H1 (cell line): ENCODE data around the gene GALNTL6. TPM values are rescaled to one million over a fixed set of nuclear protein-coding genes. Genes with fewer than 3 reads are reported as not detected.

Experiments
- CTCF ChIA-PET: fragments of 300-600 bp; sonication (Branson Sonifier 250); formaldehyde crosslinking; loops from one replicate; lab custom pipeline; 2021; ENCODE audit not compliant: partially characterized antibody; lab: Charles Lee
- POLR2A ChIA-PET: fragments of 300-600 bp; sonication (Branson Sonifier 250); formaldehyde crosslinking; loops from one replicate; lab custom pipeline; 2021; ENCODE audit warnings: inconsistent platforms; ENCODE audit not compliant: partially characterized antibody; lab: Charles Lee
- DNase-seq, 2 experiments: peaks; one replicate each; pipeline versions ENCODE4 v3.0.0 to v3.0.0-alpha.2; 2010 to 2022; ENCODE audit warnings: low spot score in 2 of 2, low read depth in 1 of 2, mixed read lengths in 1 of 2
- FAIRE-seq: peaks from 2 replicates; lab custom pipeline; 2011; peaks lifted over from hg19 to GRCh38; lab: Jason Lieb, UNC
- H2AFZ ChIP-seq: 2 replicates; pipeline ENCODE4 v1.8.1; 2012; ENCODE audit warnings: low read length, inconsistent platforms
- H2AK5ac ChIP-seq: 2 replicates; pipeline ENCODE4 v1.6.1; 2013; ENCODE audit warnings: low read depth, low read length
- H2BK120ac ChIP-seq: replicated peaks from 2 replicates; pipeline ENCODE3; 2013; ENCODE audit warnings: low read depth, low read length, inconsistent platforms
- H2BK12ac ChIP-seq: 2 replicates; pipeline ENCODE4 v1.6.1; 2013; ENCODE audit warnings: low read depth, low read length
- H2BK15ac ChIP-seq: 2 replicates; pipeline ENCODE4 v1.6.1; 2013; ENCODE audit warnings: low read length
- H2BK20ac ChIP-seq: 2 replicates; pipeline ENCODE4 v1.6.1; 2013; ENCODE audit warnings: low read length
- H2BK5ac ChIP-seq: 2 replicates; pipeline ENCODE4 v1.6.1; 2013; ENCODE audit warnings: low read depth, low read length
- H3K14ac ChIP-seq: 2 replicates; pipeline ENCODE4 v1.6.1; 2013; ENCODE audit warnings: inconsistent platforms; ENCODE audit not compliant: insufficient read length
- H3K18ac ChIP-seq: 2 replicates; pipeline ENCODE4 v1.6.1; 2013; ENCODE audit warnings: low read length; ENCODE audit errors: extremely low read depth
- H3K23ac ChIP-seq: 2 replicates; pipeline ENCODE4 v1.6.1; 2013; ENCODE audit warnings: inconsistent platforms; ENCODE audit not compliant: insufficient read length
- H3K23me2 ChIP-seq: 2 replicates; pipeline ENCODE4 v1.6.1; 2013; ENCODE audit warnings: low read depth, low read length
- H3K27ac ChIP-seq: 2 replicates; pipeline ENCODE4 v1.6.1; 2011; ENCODE audit warnings: low read depth, low read length, inconsistent platforms
- H3K27me3 ChIP-seq, 4 experiments: replicated peaks in 1 of 4; 1 replicate in 1 of 4; 2 replicates in 3 of 4; pipeline versions ENCODE4 v1.6.1 to v1.8.1; 2011 to 2013; ENCODE audit warnings: low read length in 3 of 4, mild to moderate bottlenecking in 3 of 4, inconsistent platforms in 2 of 4, mixed read lengths in 2 of 4, moderate library complexity in 1 of 4; ENCODE audit not compliant: control insufficient read depth in 3 of 4, insufficient read depth in 3 of 4; ENCODE audit errors: extremely low read depth in 1 of 4
- H3K36me3 ChIP-seq, 4 experiments: 2 replicates each; pipeline versions ENCODE4 v1.6.1 to v1.8.1; 2011 to 2013; ENCODE audit warnings: mild to moderate bottlenecking in 4 of 4, low read length in 3 of 4, moderate library complexity in 2 of 4, control low read depth in 1 of 4, inconsistent platforms in 1 of 4; ENCODE audit not compliant: insufficient read depth in 4 of 4, control insufficient read depth in 2 of 4
- H3K4ac ChIP-seq: replicated peaks from 2 replicates; pipeline ENCODE3; 2013; ENCODE audit warnings: low read length, low read depth, mixed read lengths, inconsistent platforms; ENCODE audit not compliant: insufficient read length
- H3K4me1 ChIP-seq, 4 experiments: replicated peaks in 1 of 4; 1 replicate in 1 of 4; 2 replicates in 3 of 4; pipeline versions ENCODE4 v1.6.1 to v1.8.1; 2011 to 2013; ENCODE audit warnings: low read length in 3 of 4, inconsistent platforms in 2 of 4, mixed read lengths in 1 of 4; ENCODE audit not compliant: insufficient read depth in 4 of 4, control insufficient read depth in 3 of 4
- H3K4me2 ChIP-seq, 2 experiments: 2 replicates each; pipeline versions ENCODE4 v1.6.1 to v1.8.1; 2011 to 2013; ENCODE audit warnings: low read depth in 2 of 2, low read length in 2 of 2, control low read depth in 1 of 2, inconsistent platforms in 1 of 2, mild to moderate bottlenecking in 1 of 2; ENCODE audit not compliant: insufficient read depth in 1 of 2
- H3K4me3 ChIP-seq, 4 experiments: fragments of 200-600, 300-600 bp in 1 of 4; sonication (generic), shearing (Covaris generic), sonication (Bioruptor Twin) in 1 of 4; 2 replicates each; pipeline versions ENCODE4 v1.5.1 to v1.8.1; 2011 to 2016; ENCODE audit warnings: low read length in 4 of 4, low read depth in 3 of 4, control low read depth in 2 of 4, inconsistent platforms in 2 of 4, mild to moderate bottlenecking in 2 of 4, mixed read lengths in 1 of 4, moderate library complexity in 1 of 4; ENCODE audit not compliant: insufficient read depth in 2 of 4; ENCODE audit errors: extremely low read depth in 1 of 4
- H3K56ac ChIP-seq: replicated peaks from 2 replicates; pipeline ENCODE3; 2013; ENCODE audit warnings: low read depth, mild to moderate bottlenecking, mixed read lengths, low read length, inconsistent platforms; ENCODE audit not compliant: insufficient read length
- H3K79me1 ChIP-seq: 2 replicates; pipeline ENCODE4 v1.6.1; 2013; ENCODE audit warnings: low read depth, low read length, control low read depth
- H3K79me2 ChIP-seq, 2 experiments: 2 replicates each; pipeline versions ENCODE4 v1.6.1 to v1.8.1; 2012 to 2013; ENCODE audit warnings: low read length in 2 of 2, mild to moderate bottlenecking in 2 of 2, inconsistent platforms in 1 of 2; ENCODE audit not compliant: insufficient read depth in 2 of 2, control insufficient read depth in 1 of 2
- H3K9ac ChIP-seq, 4 experiments: replicated peaks in 1 of 4; 1 replicate in 1 of 4; 2 replicates in 3 of 4; pipeline versions ENCODE4 v1.6.1 to v1.8.1; 2011 to 2013; ENCODE audit warnings: low read depth in 3 of 4, low read length in 3 of 4, control low read depth in 2 of 4, mild to moderate bottlenecking in 2 of 4, moderate library complexity in 2 of 4, inconsistent platforms in 1 of 4; ENCODE audit errors: extremely low read depth in 1 of 4
- H3K9me3 ChIP-seq, 2 experiments: 2 replicates each; pipeline versions ENCODE4 v1.6.1 to v1.8.1; 2012 to 2013; ENCODE audit warnings: mild to moderate bottlenecking in 2 of 2, moderate library complexity in 2 of 2, control low read depth in 1 of 2, inconsistent platforms in 1 of 2, low read depth in 1 of 2, low read length in 1 of 2, mixed read lengths in 1 of 2; ENCODE audit not compliant: insufficient read depth in 2 of 2
- H4K20me1 ChIP-seq, 2 experiments: replicated peaks in 1 of 2; 2 replicates each; pipeline versions ENCODE3 to v1.8.1; 2011 to 2013; ENCODE audit warnings: inconsistent platforms in 2 of 2, low read length in 2 of 2, mild to moderate bottlenecking in 1 of 2; ENCODE audit not compliant: insufficient read depth in 2 of 2, control insufficient read depth in 1 of 2
- H4K5ac ChIP-seq: 2 replicates; pipeline ENCODE4 v1.6.1; 2013; ENCODE audit warnings: low read length, low read depth, mixed read lengths, inconsistent platforms; ENCODE audit not compliant: insufficient read length
- H4K8ac ChIP-seq: 2 replicates; pipeline ENCODE4 v1.8.0; 2013; ENCODE audit warnings: mild to moderate bottlenecking, moderate library complexity, low read length, inconsistent platforms; ENCODE audit not compliant: insufficient read depth; ENCODE audit errors: extremely low read depth
- H4K91ac ChIP-seq: replicated peaks from 2 replicates; pipeline ENCODE3; 2013; ENCODE audit warnings: low read length, mixed read lengths, inconsistent platforms; ENCODE audit not compliant: insufficient read length
- CBX8 ChIP-seq: fragments of 300-800, 300-1000 bp; sonication (generic); IDR thresholded peaks from 2 replicates; pipeline ENCODE4 v1.7.1; 2016; ENCODE audit warnings: low read depth, low read length, borderline replicate concordance
- CEBPB ChIP-seq: IDR thresholded peaks from 2 replicates; pipeline ENCODE4 v1.6.1; 2012; ENCODE audit warnings: low read depth, low read length
- CREB1 ChIP-seq: IDR thresholded peaks from 2 replicates; pipeline ENCODE4 v1.6.1; 2012; ENCODE audit warnings: inconsistent platforms
- KDM1A ChIP-seq: fragments of 200-600, 300-600 bp; sonication (generic); IDR thresholded peaks from 2 replicates; pipeline ENCODE4 v1.7.1; 2016; ENCODE audit warnings: mild to moderate bottlenecking, low read length, borderline replicate concordance
- KDM4A ChIP-seq: IDR thresholded peaks from one replicate; pipeline ENCODE4 v1.7.1; 2012; ENCODE audit warnings: low read depth, mild to moderate bottlenecking, moderate library complexity, low read length, inconsistent platforms; ENCODE audit not compliant: severe bottlenecking
- POLR2AphosphoS5 ChIP-seq: IDR thresholded peaks from 2 replicates; pipeline ENCODE4 v1.6.1; 2011; ENCODE audit warnings: low read depth, low read length
- RFX5 ChIP-seq: IDR thresholded peaks from 2 replicates; pipeline ENCODE4 v1.6.1; 2011; ENCODE audit warnings: low read depth, low read length, improper control_type of control experiment, borderline replicate concordance
- SIRT6 ChIP-seq: IDR thresholded peaks from one replicate; pipeline ENCODE4 v1.7.1; 2012; ENCODE audit warnings: low read length, inconsistent platforms
- SP4 ChIP-seq: IDR thresholded peaks from 2 replicates; pipeline ENCODE4 v1.6.1; 2012; ENCODE audit warnings: low read length, inconsistent platforms
- SRF ChIP-seq: IDR thresholded peaks from 2 replicates; pipeline ENCODE4 v1.6.1; 2011; ENCODE audit warnings: mild to moderate bottlenecking, low read depth, low read length, moderate library complexity
- SUZ12 ChIP-seq: fragments of 200-600 bp; sonication (generic); IDR thresholded peaks from 2 replicates; pipeline ENCODE4 v1.6.1; 2012; ENCODE audit warnings: mild to moderate bottlenecking, inconsistent platforms, low read length, moderate library complexity, mixed read lengths
- TAF1 ChIP-seq: IDR thresholded peaks from 2 replicates; pipeline ENCODE4 v1.6.1; 2011; ENCODE audit warnings: mild to moderate bottlenecking, low read depth, low read length
- YY1 ChIP-seq: IDR thresholded peaks from 2 replicates; pipeline ENCODE4 v1.6.1; 2011; ENCODE audit warnings: low read depth, mild to moderate bottlenecking, low read length
- WGBS, 2 experiments: shearing (Covaris generic) in 1 of 2; methylation state at CpG; one replicate each; pipeline versions ENCODE4 v1.1.6 to v1.1.7; 2013 to 2015; ENCODE audit warnings: low lambda C conversion rate in 2 of 2, mixed read lengths in 2 of 2, inconsistent platforms in 1 of 2, low coverage in 1 of 2, missing lambda C conversion rate in 1 of 2; ENCODE audit not compliant: insufficient replicate concordance in 2 of 2, insufficient coverage in 1 of 2, insufficient read length in 1 of 2; ENCODE audit errors: extremely low coverage in 1 of 2, missing lambda C conversion rate in 1 of 2; 5-methylcytosine and 5-hydroxymethylcytosine counted together
- polyA plus RNA-seq, 7 experiments: library from polyadenylated mRNA; depleted of rRNA in 3 of 7; stranded (reverse) in 5 of 7; unstranded in 2 of 7; fragments of >200 nt in 5 of 7; fragments of 200-250 nt in 2 of 7; gene quantifications; 1 replicate in 5 of 7; 2 replicates in 1 of 7; 4 replicates in 1 of 7; pipeline versions ENCODE4 v1.2.1 to v1.2.3, GENCODE V29; 2011 to 2013; ENCODE audit warnings: missing spikeins in 2 of 7, mixed read lengths in 2 of 7
- total RNA-seq: library from RNA; stranded (reverse); fragmentation: NEBNext Ultra II Directional; extraction: Animal tissue kit (Norgen Biotek cat#: 25700); gene quantifications from 2 replicates; pipeline ENCODE4 v1.2.1, GENCODE V29; 2021
- TF ChIP-seq, protein P1 (sequence below), 3 experiments: IDR thresholded peaks; 1 replicate in 2 of 3; 2 replicates in 1 of 3; pipeline versions ENCODE4 v1.5.1 to v1.6.1; 2011; ENCODE audit warnings: low read length in 3 of 3, mild to moderate bottlenecking in 3 of 3, inconsistent platforms in 2 of 3, low read depth in 1 of 3, moderate library complexity in 1 of 3; ENCODE audit not compliant: insufficient read depth in 1 of 3; ENCODE audit errors: control extremely low read depth in 1 of 3

Gene GALNTL6
- total and polyA plus RNA-seq, 2 of the 8 experiments (the other 6 are each of a cell fraction or from before 2014, with no cell fraction given) = 0.03 to 0.32 TPM

DNA sequence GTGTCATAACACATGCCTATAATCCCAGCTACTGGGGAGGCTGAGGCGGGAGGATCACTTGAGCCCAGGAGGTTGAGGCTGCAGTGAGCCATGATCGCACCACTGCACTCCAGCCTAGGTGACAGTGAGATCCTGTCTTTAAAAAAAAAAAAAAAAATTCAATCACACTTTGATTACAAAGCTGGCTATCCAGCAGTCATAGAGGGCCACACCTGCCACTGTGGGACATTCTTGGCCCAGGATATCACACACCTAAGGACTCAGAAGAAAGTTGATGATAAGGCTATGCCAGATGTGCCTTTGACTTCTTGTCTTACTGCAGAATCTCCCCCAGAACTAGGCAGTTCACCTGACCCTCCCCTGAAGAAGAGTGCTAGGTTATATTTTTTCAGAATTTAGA is 1232.9 kb downstream of the GALNTL6 start:
- no peak overlapping the region for H2BK5ac ChIP-seq
- H2BK12ac ChIP-seq = no peak overlapping the region
- no peaks in the 10 kb centered on the region for H3K9me3 ChIP-seq
- H3K9ac ChIP-seq = no peak overlapping the region
- H2AK5ac ChIP-seq = no peak overlapping the region
- no peak overlapping the region for H3K23ac ChIP-seq
- H4K8ac ChIP-seq = no peak overlapping the region
- no peak overlapping the region for H2BK120ac ChIP-seq
- H3K79me2 ChIP-seq = no peaks in the 10 kb centered on the region
- ChIA-PET CTCF (interaction anchor here (1.1 to 3.3 kb wide), 3 partner anchors 14 to 256 kb away, joined by 3 to 13 read pairs (median 6); no protein-coding TSS in a partner anchor), POLR2A (no interaction called here)
- no peaks in the 10 kb centered on the region for H4K20me1 ChIP-seq
- no peak overlapping the region for H3K27ac ChIP-seq
- no peak for DNase-seq
- no peak overlapping the region for H3K4ac ChIP-seq
- no peak overlapping the region for H3K4me2 ChIP-seq
- no peak overlapping the region for H3K4me3 ChIP-seq
- no peak overlapping the region for H2BK15ac ChIP-seq
- H3K18ac ChIP-seq = no peak overlapping the region
- H2BK20ac ChIP-seq = no peak overlapping the region
- no peak overlapping the region for H4K5ac ChIP-seq
- no peak overlapping the region for H3K14ac ChIP-seq
- no peak for FAIRE-seq
- no peak overlapping the region for H2AFZ ChIP-seq
- H3K56ac ChIP-seq = no peak overlapping the region
- H3K23me2 ChIP-seq = no peaks in the 10 kb centered on the region
- H3K27me3 ChIP-seq = peaks cover 0 to 1% (median 0%) of the 10 kb centered on the region in 4 experiments; a peak in 1 of 7 replicates
- no peaks in the 10 kb centered on the region for H3K36me3 ChIP-seq
- H3K4me1 ChIP-seq = no peaks in the 10 kb centered on the region
- no peak overlapping the region for H4K91ac ChIP-seq
- 81% methylated on average over 2 of the region's 2 CpGs; no CpG with 5 or more reads in 1 of the 2 experiments for WGBS, 2 experiments
- H3K79me1 ChIP-seq = no peaks in the 10 kb centered on the region
- TF ChIP-seq SIRT6 = no peak
- TF ChIP-seq, protein P1, sequence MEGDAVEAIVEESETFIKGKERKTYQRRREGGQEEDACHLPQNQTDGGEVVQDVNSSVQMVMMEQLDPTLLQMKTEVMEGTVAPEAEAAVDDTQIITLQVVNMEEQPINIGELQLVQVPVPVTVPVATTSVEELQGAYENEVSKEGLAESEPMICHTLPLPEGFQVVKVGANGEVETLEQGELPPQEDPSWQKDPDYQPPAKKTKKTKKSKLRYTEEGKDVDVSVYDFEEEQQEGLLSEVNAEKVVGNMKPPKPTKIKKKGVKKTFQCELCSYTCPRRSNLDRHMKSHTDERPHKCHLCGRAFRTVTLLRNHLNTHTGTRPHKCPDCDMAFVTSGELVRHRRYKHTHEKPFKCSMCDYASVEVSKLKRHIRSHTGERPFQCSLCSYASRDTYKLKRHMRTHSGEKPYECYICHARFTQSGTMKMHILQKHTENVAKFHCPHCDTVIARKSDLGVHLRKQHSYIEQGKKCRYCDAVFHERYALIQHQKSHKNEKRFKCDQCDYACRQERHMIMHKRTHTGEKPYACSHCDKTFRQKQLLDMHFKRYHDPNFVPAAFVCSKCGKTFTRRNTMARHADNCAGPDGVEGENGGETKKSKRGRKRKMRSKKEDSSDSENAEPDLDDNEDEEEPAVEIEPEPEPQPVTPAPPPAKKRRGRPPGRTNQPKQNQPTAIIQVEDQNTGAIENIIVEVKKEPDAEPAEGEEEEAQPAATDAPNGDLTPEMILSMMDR (IDR thresholded peaks at IDR 0.05; ENCODE audit: control extremely low read depth in 1 of 3, insufficient read depth in 1 of 3, low read depth in 1 of 3, low read length in 3 of 3) = no peak
- TF ChIP-seq KDM1A = no peak
- no peak for TF ChIP-seq POLR2AphosphoS5
- no peak for TF ChIP-seq CREB1
- TF ChIP-seq YY1 = no peak
- no peak for TF ChIP-seq TAF1
- no peak for TF ChIP-seq KDM4A
- no peak for TF ChIP-seq SRF
- TF ChIP-seq CBX8 = no peak
- TF ChIP-seq RFX5 = no peak
- TF ChIP-seq CEBPB = no peak
- no peak for TF ChIP-seq SUZ12
- no peak for TF ChIP-seq SP4
